SK-N-MC (cell line): Measurements from ENCODE around the gene ROCK2.

Source experiments
- EZH2 ChIP-seq: fragments of 200-600 bp; sonication (generic); IDR thresholded peaks from one replicate; pipeline ENCODE4 v1.6.1; 2017; ENCODE audit warnings: antibody characterized with exemption
- FOXP2 ChIP-seq: optimal IDR thresholded peaks from 2 replicates; pipeline ENCODE3; 2011; ENCODE audit warnings: mild to moderate bottlenecking, moderate library complexity; ENCODE audit not compliant: insufficient read depth; ENCODE audit errors: extremely low read length, control extremely low read depth
- POLR2AphosphoS5 ChIP-seq: IDR thresholded peaks from 2 replicates; pipeline ENCODE4 v1.6.1; 2012; ENCODE audit warnings: mild to moderate bottlenecking, low read depth, low read length, borderline replicate concordance

- no peak for TF ChIP-seq EZH2
- TF ChIP-seq POLR2AphosphoS5 = no peak
- no peak for TF ChIP-seq FOXP2
These were observed 41.0 kb downstream of the ROCK2 start for GRCh38 chr2:11303290-11304013.
